ENCODE measurements around the gene VAMP5.

The VAMP5 gene

GRCh38 chr2:85538507-85539360, 45.5 kb upstream of the VAMP5 start, which contains the start of gene MAT2A:
Gene MAT2A (plus strand): TSS chr2:85539168. CDS start chr2:85539288, 120 bp downstream.
- TF ChIP-seq, protein P1, sequence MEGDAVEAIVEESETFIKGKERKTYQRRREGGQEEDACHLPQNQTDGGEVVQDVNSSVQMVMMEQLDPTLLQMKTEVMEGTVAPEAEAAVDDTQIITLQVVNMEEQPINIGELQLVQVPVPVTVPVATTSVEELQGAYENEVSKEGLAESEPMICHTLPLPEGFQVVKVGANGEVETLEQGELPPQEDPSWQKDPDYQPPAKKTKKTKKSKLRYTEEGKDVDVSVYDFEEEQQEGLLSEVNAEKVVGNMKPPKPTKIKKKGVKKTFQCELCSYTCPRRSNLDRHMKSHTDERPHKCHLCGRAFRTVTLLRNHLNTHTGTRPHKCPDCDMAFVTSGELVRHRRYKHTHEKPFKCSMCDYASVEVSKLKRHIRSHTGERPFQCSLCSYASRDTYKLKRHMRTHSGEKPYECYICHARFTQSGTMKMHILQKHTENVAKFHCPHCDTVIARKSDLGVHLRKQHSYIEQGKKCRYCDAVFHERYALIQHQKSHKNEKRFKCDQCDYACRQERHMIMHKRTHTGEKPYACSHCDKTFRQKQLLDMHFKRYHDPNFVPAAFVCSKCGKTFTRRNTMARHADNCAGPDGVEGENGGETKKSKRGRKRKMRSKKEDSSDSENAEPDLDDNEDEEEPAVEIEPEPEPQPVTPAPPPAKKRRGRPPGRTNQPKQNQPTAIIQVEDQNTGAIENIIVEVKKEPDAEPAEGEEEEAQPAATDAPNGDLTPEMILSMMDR (IDR thresholded peaks at IDR 0.05; ENCODE audit: poor library complexity, severe bottlenecking): peak; percentile 80
- peaks cover 47% of the 10 kb centered on the region for H3K36me3 ChIP-seq (ENCODE audit: low read depth)

DNA sequence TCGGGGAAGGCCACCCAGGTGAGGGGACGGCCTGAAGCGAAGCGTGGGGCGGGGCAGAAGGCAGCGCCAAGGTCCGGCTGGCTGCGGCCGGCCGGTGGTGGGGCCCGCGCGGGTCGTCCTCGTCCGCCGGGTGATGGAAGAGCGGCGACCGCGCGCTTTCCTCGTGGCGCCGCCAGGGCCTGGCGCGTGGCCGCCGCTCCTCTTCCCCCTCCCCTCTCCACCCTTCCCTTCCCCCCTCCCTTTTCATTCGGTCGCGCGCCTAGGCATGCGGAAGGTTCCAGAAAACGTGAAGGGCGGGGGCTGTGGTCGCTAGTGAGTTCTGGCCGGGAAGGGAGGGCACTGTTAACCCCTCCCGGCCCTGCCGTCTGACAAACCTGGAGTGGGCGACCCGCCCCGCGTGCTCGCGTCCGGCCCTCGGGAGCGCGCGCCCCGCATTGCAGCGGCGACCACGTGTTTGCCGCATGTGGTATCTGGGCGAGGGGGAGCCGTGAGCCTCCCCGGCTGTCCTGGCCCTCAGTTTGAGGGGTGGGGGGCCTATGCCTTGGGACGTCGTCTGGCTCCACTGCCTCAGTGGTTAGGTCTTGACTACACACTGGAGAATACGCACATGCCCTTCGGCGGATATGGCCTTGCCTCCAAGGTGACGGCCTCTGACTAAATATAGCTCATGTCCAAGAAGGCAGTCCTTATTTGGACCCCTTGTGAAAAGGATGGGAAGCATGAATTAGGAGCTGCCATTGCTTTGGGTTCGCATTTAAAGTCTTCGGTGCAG, 44.7 kb upstream of the VAMP5 start:
- H3K27ac ChIP-seq (ENCODE audit: poor library complexity, severe bottlenecking): peak overlapping the region; percentile 86
- H3K36me3 ChIP-seq (ENCODE audit: low read depth): peaks cover 55% of the 10 kb centered on the region
- no peaks in the 10 kb centered on the region for H3K27me3 ChIP-seq (ENCODE audit: insufficient read depth, poor library complexity, severe bottlenecking)
- no peaks in the 10 kb centered on the region for H3K9me3 ChIP-seq (ENCODE audit: severe bottlenecking)
- peaks cover 32% of the 10 kb centered on the region for H3K4me1 ChIP-seq (ENCODE audit: insufficient read depth, poor library complexity, severe bottlenecking)
- peak overlapping the region; percentile 97 for H3K4me3 ChIP-seq (ENCODE audit: severe bottlenecking)
- TF ChIP-seq, protein P1 (IDR thresholded peaks at IDR 0.05; ENCODE audit: poor library complexity, severe bottlenecking): no peak
- DNase-seq (ENCODE audit: low spot score) (no peak), ATAC-seq (ENCODE audit: low read depth) (peak; percentile 9)

More at GRCh38 chr2:85538507-85539360, 45.5 kb upstream of the VAMP5 start, which contains the start of gene MAT2A:
- peak within 1 kb of the TSS; percentile 97 for H3K4me3 ChIP-seq (ENCODE audit: severe bottlenecking)
- ATAC-seq (ENCODE audit: low read depth) (peak; percentile 72), DNase-seq (ENCODE audit: low spot score) (peak; percentile 85)
- peak within 1 kb of the TSS; percentile 86 for H3K27ac ChIP-seq (ENCODE audit: poor library complexity, severe bottlenecking)
- H3K4me1 ChIP-seq (ENCODE audit: insufficient read depth, poor library complexity, severe bottlenecking): peaks cover 32% of the 10 kb centered on the region
- no peaks in the 10 kb centered on the region for H3K9me3 ChIP-seq (ENCODE audit: severe bottlenecking)
- H3K27me3 ChIP-seq (ENCODE audit: insufficient read depth, poor library complexity, severe bottlenecking): no peaks in the 10 kb centered on the region

- Histone ChIP-seq H3K36me3 (ENCODE audit: low read depth) (peaks cover 61% of the 10 kb centered on the region), H3K27me3 (ENCODE audit: insufficient read depth, poor library complexity, severe bottlenecking) (no peaks in the 10 kb centered on the region), H3K4me3 (ENCODE audit: severe bottlenecking) (peak overlapping the region; percentile 97), H3K9me3 (ENCODE audit: severe bottlenecking) (no peaks in the 10 kb centered on the region), H3K27ac (ENCODE audit: poor library complexity, severe bottlenecking) (peak overlapping the region; percentile 86), H3K4me1 (ENCODE audit: insufficient read depth, poor library complexity, severe bottlenecking) (peaks cover 32% of the 10 kb centered on the region)
- ATAC-seq (ENCODE audit: low read depth): no peak
- TF ChIP-seq, protein P1 (IDR thresholded peaks at IDR 0.05; ENCODE audit: poor library complexity, severe bottlenecking): no peak
- no peak for DNase-seq (ENCODE audit: low spot score)
Observed at GRCh38 chr2:85540133-85540648, 44.0 kb upstream of the VAMP5 start.

- H3K27me3 ChIP-seq (ENCODE audit: insufficient read depth, poor library complexity, severe bottlenecking): no peaks in the 10 kb centered on the region
- DNase-seq (ENCODE audit: low spot score) (no peak), ATAC-seq (ENCODE audit: low read depth) (no peak)
- H3K36me3 ChIP-seq (ENCODE audit: low read depth): peaks cover 69% of the 10 kb centered on the region
- H3K27ac ChIP-seq (ENCODE audit: poor library complexity, severe bottlenecking): peak overlapping the region; percentile 86
- H3K4me1 ChIP-seq (ENCODE audit: insufficient read depth, poor library complexity, severe bottlenecking): peaks cover 39% of the 10 kb centered on the region
- TF ChIP-seq, protein P1 (IDR thresholded peaks at IDR 0.05; ENCODE audit: poor library complexity, severe bottlenecking): no peak
- no peaks in the 10 kb centered on the region for H3K9me3 ChIP-seq (ENCODE audit: severe bottlenecking)
- peak overlapping the region; percentile 97 for H3K4me3 ChIP-seq (ENCODE audit: severe bottlenecking)
Observed at GRCh38 chr2:85541262-85541661, 43.0 kb upstream of the VAMP5 start.
